ENCODE data around the gene SGCA.

DNA sequence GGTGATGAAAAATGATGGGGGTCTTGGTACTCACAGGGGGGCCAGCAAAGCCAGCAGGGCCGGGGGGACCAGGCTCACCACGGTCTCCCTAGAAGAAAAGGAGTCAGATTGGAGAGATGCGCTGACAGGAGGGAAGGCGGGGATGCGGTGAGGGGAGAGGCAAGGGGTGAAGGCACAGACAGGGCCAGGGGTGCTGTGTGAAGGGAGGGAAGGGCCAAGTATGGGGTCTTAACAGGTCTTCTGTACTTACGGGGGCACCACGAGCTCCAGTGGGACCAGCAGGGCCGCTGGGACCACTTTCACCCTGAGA is 24.4 kb downstream of the SGCA start:
- TF ChIP-seq BCL6 (CRISPR knock-in tag; IDR thresholded peaks at IDR 0.05) (no peak), SPI1 (IDR thresholded peaks at IDR 0.05; ENCODE audit: borderline replicate concordance, low read depth, low read length) (no peak)
